Middle frontal gyrus (tissue), 1 donor: ENCODE measurements around the gene SLC23A2.
"Not testable (repeated sequence)": the region's sequence is repeated elsewhere in the genome, so short reads cannot be mapped to it uniquely, and the experiment has no call there.

Experiments
- DNase-seq: peaks from one replicate; pipeline ENCODE4 v3.0.0-alpha.2; 2015; ENCODE audit warnings: low spot score; ENCODE audit errors: extremely low spot score

Gene SLC23A2

DNA sequence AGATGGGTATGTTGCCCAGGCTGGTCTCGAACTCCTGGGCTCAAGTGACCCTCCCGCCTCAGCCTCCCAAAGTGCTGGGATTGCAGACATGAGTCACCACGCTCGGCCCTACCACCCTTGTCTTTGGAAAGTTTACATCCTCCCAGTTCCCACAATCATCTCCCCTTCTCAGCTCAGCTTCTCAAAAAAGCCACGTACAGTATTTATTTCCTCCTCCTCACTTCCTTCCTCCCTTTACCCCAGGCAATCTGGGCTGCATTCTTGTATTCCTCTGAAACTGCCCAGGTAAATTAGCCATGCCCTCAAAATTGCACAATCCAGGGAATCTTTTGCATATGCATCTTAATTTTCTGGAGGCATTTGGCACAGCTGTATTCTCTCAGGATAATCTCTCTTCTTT, 7.4 kb upstream of the SLC23A2 start:
- DNase-seq, result no peak

DNA sequence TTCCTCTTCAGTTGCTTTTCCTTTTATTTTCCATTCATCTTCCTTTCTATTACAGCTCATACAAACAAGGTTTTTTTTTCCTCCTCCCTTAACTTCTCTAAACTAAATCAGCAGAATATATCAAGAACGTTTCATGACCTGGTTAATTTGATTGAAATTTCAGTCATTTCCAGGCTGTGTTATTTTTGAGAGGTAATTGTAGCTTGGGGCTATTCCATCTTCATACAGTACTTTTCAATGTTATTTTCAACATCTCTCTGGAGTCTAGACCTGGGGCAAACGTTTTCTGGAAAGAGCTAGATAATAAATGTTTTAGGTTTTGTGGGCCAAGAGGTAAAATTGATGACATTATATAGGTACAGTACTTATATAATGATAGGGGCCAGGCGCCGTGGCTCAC, 4.0 kb upstream of the SLC23A2 start:
- DNase-seq, result no peak

DNA sequence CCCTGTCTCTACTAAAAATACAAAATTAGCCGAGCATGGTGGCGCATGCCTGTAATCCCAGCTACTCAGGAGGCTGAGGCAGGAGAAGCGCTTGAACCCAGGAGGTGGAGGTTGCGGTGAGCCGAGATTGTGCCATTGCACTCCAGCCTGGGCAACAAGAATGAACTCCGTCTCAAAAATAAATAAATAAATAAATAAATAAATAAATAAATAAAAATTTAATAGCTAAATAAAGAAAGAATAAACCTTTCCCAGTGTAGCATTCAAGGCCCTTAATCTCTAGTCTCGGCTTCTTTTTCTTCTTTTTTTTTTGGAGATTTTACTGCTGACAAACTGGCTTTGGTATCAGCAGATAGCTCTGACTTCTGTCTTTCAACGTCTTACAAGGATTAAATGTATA, 3.5 kb upstream of the SLC23A2 start:
- DNase-seq, result not testable (repeated sequence)

DNA sequence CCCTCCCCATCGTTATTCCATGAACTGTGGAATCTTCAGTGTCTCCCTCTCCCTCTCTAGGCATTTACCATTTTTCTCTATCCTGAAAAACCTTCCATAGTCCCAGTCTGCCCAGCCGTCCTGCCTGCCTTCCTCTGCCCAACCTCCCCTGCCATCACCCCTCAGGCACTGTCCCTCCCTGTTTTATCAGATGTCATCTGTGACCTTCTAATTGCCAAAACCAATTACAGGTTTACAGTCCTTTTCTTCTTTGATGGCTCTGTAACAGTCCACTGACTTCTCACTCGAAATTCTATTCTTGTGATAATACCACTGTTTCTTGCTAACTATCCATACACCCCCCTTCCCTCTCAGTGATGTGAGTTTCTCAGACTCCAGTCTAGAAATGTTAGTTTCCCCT, 2.3 kb upstream of the SLC23A2 start:
- DNase-seq, result no peak

DNA sequence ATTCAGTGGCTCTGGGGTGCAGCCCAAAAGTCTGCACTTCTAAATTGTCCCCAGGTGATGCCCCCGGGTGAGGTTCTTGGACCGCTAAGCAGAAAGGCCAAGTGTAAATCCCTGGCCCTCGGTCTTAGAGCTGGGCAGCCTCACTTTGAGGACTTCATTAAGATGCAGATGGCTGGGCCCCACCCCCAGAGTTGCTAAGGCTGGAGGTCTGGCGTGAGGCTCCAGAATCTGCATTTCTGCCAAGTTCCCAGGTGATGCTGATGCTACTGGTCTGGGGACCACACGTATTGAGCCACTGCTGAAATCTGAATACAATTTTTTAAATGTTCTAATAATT, 735 bp upstream of the SLC23A2 start:
- DNase-seq, result no peak

DNA sequence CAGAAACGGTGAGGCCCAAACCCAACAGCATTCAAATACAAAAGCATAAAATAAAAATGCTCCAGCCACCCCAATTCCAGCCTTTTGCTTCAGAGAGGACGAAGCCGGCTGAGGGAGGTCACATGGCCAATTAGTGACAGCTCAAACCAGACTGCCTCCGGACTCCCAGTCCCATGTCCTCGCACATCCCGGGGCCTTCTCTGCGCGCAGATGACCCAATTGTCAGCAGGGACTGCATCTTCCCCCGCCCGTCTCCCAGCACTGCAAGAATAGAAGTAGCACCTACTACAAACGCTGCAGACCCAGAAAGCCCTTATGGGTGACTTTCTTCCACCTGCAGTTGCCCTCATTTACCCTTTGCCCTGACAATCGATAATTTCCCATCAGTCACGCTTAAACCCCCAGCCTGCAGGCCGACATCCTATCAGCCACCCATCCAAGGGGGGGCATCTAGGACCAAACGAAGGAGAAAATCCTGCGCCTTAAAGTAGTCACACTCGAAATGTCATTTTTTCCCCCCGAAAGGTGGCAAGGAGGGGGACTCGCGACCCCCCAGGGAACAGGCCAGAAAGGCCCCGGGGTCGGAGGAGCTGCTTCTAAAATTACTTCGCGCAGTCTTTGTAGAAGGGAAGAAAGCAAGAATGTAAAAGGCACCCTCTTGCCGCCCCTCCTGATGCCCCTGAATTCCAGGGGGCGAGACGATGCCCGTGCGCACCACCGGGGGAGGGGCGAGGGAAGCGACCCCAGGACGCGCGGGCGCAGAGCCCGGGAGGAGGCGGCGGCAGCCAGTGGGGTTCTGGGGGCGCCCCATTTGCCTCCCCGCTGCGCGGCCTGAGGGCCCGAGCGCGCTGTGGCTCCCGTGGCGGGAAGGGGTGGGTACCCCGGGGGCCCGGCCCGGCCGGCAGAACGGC, 792 bp downstream of the SLC23A2 start:
- DNase-seq, result no peak

DNA sequence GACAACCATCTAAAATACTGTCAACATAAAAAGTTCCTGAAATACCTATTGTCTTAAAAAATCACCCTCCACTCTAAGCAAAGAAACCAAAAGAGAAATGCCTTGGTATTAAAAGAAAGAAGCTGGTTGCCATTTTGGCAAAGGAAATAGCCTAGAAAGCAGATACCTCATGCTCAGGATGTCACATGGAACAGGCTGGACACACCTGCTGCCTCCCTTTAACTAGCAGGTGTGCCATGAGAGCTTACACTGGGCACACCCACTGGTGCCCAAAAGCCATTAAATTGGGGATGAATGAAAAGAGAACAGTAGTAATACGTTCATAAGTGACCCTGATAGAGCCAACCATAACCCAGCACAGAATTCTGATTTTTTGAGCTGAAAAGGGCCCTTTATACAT, 1.5 kb downstream of the SLC23A2 start:
- DNase-seq, result no peak

DNA sequence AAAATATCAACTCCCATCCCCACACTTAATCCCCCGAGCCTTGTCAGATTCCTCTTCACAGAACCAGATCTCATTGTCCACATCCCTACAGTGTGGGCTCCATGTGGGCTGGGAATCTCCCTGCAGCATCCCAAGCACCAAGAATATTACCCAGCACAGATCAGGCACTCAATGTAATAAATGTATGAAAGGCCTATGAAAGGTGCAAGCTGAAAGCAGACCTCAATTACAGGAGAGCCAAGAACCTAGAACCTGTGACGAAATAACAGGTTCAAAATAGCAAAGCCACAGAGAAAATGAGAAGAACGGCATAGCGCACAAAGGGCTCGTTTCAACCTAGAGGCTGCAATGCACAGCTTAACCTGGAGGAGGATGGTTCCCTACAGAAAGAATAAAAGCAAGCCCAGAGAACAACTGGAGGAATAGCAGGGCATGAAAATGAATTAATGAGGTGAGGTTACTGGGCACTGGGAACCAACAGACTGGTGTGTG, 3.1 kb downstream of the SLC23A2 start:
- DNase-seq, result no peak

DNA sequence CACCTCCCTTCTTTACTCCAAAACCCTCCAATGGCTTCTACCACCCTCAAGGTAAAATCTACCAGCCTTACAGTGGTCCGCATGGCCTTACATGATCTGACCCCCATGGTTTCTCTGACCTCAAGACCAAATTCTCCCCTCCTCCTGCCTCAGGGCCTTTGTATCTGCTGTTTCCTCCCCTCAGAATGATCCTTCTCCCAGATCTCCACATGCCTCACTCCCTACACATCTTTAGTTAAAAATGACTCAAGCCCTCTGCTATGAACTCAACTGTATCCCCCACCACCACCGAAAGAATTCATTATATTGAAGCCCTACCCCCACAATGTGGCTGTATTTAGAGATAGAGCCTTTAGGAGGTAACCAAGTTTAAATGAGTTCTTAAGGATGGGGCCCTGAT, 4.1 kb downstream of the SLC23A2 start:
- DNase-seq, result no peak

DNA sequence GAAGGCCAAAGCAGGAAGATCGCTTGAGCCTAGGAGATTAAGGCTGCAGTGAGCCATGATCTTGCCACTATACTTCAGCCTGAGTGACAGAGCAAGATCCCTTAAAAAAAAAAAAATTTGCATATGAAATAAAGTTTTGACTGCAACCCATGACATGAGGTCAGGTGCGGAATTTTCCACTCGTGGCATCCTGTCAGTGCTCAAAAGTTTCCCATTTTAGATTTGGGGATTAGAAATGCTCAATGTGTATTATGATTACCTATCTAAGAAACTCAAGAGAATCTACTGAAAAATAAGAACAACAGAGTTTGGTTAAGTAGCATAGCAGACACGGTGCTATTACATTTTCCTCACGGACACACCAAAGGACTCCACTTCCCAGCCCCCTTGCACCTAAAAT, 11.7 kb downstream of the SLC23A2 start:
- DNase-seq, result no peak

DNA sequence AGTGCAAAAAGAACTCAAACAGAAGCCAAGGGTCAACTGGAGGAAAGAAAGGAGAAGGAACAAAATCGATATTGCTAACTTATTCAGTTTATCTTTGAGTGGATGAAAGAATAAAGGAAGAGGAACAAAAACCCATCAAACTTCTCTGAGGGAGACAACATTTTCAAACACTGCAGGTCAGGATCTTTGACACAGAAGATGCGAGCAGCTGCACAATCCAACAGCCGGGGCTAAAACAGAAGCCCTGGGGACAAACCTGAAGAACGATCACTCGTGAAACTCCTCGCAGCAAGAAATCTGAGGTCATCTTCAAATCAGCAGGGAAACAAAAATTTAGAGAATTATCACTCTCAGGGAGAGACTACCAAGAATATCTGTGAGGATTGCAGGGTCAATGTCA, 14.2 kb downstream of the SLC23A2 start:
- no peak for DNase-seq

DNA sequence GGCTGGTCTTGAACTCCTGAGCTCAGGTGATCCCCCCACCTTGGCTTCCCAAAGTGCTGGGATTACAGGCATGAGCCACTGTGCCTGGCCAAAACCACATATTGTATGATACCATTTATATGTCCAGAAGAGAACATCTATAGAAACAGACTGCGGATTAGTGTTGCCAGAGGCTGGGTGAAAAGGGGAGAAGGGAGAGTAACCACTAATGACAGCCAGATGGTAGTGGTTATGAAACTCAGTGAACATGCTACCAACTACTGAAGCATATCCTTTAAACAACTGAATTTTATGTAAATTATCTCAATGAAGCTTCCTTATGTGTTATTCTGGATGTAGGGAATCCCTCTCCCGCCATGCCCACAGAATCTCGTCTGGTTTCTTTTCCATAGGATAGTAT, 15.7 kb downstream of the SLC23A2 start:
- DNase-seq, result no peak

DNA sequence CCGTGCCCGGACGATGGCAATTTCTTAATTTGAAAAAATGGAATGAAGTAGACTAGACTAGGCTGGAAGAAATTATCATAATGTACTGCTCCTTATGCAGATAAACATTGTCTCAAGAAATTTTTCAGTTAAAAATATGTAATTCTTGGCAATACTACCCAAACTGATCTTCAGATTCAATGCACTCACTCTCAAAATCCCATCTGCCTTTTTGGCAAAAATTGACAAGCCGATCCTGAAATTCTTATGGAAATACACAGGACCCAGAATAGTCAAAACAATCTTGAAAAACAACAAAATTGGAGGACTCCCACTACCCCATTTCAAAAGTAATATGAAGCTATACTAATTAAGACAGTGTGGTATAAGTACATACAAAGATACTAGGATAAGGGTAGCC, 19.0 kb downstream of the SLC23A2 start:
- DNase-seq, result no peak

DNA sequence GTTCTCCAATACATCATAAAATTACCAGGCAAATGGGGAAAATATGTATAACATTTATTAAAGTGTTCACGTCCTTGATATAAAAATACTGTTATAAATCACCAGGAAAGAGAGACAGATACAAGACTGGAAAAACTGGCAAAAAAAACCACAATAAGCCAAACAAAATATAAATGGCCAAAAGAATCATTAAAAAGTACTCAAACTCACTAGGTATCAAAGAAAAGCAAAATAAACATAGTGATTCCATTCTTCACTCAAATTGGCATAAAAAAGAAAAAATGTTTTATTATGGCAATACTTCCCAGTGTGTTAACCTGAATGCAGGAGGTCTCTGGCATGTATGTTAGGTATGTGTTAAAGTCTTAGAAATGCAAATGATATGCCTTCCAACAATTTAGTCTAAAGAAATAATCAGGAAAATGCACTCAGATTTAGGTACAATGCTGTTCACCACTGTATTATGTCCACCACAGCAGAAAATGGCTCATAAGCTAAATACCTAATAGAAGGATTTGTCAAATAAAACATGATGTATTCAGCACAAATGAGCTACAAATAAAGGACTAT, 21.4 kb downstream of the SLC23A2 start:
- DNase-seq, result no peak

DNA sequence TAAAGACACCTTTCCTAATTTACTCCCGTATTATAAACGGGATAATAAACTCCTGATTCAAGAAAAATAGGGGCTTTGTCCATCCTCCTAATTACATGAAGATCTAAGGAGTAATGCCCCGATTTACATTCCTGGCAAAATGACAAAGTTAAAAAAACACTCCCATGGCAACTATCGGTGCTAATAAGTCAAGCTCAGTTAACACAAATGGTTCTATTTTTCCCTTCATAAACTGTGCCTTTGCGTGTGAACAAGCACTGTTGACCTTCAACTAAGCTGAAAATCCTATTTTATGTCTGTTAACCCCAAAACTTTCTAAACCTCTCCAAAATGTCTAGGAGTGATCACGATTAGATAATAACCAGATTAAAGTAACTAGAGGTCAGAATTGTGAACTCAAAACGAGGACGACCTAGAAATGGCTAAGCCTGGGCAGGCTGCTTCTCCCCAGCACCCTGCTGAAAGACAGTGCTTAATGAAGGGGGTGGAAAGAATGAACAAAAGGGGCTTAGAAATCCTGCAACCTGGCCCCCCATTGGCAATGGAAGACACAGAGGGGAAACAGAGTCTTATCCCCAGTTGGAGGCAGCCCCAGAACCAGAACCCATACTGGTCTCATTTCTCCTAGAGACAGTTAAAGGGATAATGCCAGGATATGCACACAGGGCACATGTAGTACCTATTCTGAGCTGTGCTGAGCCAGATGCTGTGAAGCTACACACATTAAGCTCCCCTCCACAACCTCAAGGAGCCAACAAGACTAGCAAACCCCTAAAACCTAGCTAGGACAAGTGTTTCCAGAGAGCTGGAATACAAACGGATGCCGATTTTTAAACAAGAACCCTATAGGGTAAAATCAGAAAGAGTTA, 23.0 kb downstream of the SLC23A2 start:
- DNase-seq, result no peak

DNA sequence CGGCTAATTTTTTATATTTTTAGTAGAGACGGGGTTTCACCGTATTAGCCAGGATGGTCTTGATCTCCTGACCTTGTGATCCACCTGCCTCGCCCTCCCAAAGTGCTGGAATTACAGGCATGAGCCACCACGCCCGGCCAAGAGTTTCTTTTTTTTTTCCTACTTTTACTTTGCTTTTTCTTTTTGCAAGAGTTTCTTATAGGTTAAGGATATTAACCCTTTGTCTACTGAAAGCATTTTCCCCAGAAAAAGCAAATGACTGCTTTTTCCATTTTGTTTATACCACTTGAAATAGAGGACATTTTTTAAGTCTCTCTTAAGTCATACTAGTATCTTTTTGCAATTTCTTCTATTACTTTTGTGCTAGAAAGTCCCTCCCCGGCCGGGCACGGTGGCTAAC, 25.3 kb downstream of the SLC23A2 start:
- not testable (repeated sequence) for DNase-seq

DNA sequence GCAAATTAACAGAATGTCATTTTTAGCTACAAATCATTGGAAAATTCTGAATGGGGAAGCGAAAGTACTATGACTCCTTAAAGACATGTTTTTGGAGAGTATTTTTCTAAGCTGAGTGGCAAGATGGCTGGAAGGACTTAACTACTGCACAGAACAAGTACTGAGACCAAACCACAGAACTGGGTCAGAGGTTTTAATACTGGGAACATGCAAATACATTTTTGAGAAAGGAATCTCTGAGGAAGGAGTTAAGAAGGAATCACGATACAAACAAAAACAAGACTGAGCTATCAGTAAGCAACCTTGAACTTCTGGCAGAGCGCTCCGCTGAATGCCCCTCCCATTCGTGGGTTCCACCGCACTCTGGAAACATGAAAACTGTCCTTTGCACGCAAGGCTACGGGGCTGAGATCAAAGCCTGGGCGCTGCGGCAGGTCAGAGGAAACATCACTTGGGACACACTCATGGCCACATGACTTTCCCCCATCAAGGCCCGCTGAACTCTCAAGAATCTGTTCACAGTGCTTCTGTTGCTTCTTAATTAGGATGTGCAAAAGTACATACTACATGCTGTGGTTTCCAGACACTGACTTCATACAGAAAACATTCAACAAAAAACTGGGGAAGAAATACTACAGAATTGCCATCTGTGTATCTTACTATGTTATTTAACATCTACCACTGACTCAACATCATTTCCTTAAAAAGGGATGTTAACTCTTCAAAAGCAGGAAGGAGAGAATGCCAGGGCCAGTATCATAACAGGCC, 27.8 kb downstream of the SLC23A2 start:
- no peak for DNase-seq

DNA sequence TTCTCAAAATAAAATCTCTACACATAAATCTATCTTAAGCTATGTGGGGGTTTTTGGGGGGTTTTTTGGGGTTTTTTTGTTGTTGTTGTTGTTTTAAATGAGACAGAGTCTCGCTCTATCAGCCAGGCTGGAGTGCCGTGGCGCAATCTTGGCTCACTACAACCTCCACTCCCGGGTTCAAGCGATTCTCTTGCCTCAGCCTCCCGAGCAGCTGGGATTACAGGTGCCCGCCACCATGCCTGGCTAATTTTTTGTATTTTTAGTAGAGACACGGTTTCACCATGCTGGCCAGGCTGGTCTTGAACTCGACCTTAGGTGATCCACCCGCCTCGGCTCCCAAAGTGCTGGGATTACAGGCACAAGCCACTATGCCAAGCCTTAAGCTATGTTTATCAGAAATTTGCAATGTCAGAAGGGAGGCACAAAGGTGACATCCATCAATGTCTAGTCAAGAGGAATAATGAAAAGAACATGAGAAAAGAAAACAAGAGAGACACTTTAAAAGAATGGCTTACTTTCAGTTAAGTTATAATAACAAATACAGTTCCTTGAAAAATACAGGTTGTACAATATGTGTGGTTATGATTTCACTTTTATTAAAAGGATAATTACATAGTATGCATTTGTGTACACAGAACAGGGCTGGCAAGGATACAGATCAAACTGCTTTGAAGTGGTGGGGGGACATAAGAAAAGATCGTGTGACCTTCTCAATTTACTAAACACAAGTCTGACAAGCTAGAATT, 28.6 kb downstream of the SLC23A2 start:
- no peak for DNase-seq

DNA sequence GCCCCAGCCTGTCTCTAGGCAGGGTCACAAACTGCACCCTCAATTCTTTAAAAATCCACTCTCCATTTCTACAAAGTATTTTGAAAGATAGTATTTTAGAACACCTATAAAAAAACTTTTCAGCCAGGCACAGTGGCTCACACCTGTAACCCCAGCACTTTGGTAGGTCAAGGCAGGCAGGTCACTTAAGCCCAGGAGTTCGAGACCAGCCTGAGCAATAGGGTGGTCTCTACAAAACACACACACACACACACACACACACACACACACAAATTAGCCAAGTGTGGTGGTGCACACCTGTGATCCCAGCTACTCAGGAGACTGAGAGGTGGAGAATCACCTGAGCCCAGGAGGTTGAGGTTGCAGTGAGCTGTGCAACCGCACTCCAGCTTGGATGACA, 30.2 kb downstream of the SLC23A2 start:
- DNase-seq, result no peak

DNA sequence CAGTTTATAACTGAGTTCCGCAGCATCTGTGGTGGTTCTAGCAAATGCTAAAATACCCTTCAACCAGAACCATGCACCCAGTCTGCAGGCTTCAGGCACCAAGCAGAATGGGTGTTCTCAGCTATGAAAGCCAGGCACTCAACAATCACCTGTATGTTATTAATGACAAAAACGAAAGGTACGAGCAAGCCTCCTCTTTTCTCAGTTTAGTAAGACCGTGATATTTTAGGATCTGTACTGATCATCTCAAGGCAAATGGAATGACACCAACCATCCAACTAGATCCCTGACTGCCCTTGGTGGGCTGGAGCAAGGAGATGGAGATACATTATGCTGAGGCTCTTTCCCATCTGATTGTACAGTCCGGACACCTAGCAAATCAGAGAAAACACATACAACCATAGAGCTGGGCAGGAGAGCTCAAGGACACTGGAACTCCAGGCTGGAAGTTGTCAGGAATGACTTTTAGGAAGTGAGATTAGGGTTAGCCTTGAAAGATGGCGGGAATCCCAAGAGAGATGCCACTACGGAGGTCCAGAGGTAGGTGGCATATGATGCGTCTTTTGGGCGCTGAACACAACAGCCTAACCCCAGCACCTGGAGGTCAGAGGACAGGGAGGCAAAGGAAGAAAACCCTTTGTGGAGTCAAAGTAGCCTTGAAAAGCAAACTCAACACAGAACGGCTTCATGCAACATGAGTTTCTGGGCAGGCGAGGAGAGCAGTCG, 33.4 kb downstream of the SLC23A2 start:
- DNase-seq, result no peak
